Activated naive CD8-positive, alpha-beta T cell treated with anti-CD3 and anti-CD28 coated beads, Interleukin-2, amount 50 U/mL, for 16 hours (primary cell): ENCODE results near the gene CFHR3.
"Not testable (repeated sequence)": the region's sequence is repeated elsewhere in the genome, so short reads cannot be mapped to it uniquely, and the experiment has no call there.

Experiments used
- DNase-seq: peaks from one replicate; pipeline ENCODE4 v3.0.0-alpha.2; 2020; ENCODE audit warnings: low read depth, low spot score

The CFHR3 gene

DNA sequence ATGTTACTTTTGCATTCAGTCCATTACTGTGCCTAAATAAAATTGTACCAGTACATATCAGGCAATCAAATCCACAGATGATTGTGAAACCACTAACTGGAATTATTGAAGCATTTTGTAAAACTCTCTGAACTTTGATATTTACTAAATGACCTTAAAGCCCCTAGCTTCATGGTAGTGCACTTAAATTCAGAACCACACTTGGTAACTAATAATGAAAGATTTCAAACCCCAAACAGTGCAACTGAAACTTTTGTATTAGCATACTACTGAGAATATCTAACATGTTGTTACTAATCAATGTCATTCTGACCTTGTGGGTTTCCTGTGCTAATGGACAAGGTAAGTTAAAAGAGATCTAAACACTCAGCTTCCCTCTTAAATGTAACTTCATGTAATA lies at the start of gene CFHR3:
Gene CFHR3, plus strand, starts transcription at position 238 of the 400 bp plus-strand sequence. Its CDS starts 47 bp downstream, at position 285.
- DNase-seq = no peak

- no peak for DNase-seq
Observed at GRCh38 chr1:196732526-196732925, 42.1 kb upstream of the CFHR3 start.

DNA sequence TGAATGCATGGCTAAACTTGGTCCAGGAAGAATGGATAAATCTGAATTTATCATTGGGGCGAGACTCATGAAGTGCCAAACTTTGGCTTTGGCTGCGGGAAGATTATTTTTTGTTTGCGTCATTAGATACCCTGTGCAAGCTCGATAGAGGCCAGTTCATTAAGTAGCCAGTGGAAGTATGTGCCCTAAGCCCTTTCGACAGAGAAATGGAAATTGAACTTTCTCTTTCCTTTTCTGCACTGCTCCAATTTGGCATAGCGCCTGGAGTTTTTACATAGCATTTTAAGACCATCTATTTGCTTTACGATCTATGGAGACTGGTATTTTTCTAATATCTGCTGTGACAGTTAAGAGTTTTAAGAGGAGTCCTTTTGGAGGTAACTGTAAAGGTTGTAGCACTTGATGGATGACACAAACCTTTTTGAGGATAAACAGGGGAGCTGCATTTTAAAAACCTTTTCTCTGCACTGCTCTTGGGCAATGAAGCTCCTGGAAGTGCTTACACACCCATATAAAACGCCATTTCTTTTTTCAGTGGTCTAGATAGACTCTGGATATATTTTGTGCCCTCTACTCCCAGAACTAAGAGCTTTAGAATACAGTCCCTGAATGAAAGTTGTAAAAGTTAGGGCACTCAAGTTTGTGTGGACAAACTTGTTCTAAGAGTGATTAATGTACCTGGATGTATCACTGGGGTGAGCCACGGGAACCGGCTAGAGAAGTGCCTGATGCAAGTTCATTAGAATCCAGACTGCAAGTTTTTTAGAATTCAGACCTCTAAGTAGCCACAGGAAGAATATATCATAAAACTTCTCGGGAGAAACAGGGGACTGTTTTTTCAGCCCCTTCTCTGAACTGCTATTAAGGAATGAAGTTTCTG lies 41.3 kb upstream of the CFHR3 start:
- no peak for DNase-seq

GRCh38 chr1:196734006-196734405 lies 40.6 kb upstream of the CFHR3 start:
- no peak for DNase-seq

GRCh38 chr1:196734460-196734859 lies 40.2 kb upstream of the CFHR3 start:
- DNase-seq = no peak

- DNase-seq = no peak
Observed at GRCh38 chr1:196738730-196739129, 35.9 kb upstream of the CFHR3 start.

DNA sequence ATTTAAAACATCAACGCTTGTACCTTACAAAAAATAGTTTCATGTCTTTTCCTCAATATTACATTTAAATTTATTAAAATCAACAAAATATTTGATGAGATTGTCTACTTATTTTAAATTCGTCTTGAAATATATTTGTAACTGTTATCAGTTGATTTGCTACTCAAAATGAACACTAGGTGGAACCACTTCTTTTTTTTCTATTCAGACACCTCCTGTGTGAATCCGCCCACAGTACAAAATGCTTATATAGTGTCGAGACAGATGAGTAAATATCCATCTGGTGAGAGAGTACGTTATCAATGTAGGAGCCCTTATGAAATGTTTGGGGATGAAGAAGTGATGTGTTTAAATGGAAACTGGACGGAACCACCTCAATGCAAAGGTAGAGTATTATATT lies 31.4 kb upstream of the CFHR3 start:
- DNase-seq = not testable (repeated sequence)

GRCh38 chr1:196765019-196765740 lies 9.5 kb upstream of the CFHR3 start:
- DNase-seq = not testable (repeated sequence)

GRCh38 chr1:196769823-196770222 lies 4.8 kb upstream of the CFHR3 start:
- DNase-seq = not testable (repeated sequence)

DNA sequence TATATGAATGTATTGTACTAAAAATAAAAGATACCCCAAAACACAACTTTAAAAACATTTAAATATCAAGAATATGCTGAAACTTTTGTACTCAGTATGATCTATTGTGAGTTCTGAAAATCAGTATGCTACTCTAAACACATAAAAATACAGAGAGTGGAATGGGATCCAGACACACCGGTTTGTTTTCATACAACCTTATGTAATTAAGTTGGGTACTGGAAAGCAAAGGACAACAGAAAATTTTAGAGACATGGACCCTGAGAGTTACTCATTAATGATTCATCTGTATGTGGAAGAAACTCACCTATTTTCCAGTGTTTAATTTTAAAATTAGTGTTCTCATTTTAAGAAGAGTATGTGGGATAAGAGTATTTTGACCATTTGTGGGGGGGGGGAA lies 927 bp upstream of the CFHR3 start:
- no peak for DNase-seq

DNA sequence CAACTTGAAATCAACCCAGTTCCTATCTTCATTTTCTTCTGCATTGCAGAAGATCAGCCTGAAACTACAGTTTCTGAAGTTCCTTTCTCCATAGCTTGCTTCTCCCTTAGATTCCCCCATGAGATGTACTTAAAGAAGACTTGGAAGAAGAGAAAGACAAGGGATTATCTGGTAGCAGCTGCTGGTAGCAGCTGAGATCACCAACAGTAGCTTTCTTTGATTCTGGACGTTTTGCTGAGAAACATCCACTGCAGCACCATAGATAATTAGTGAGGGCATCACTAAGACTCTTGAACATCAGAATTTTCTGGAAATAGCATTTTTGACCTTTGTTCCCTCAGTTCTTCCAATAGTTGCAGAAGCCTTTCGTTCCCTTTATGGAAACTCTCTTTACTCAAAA lies 465 bp upstream of the CFHR3 start:
- no peak for DNase-seq

- DNase-seq = no peak
Observed at GRCh38 chr1:196777603-196778002, 3.0 kb downstream of the CFHR3 start.

DNA sequence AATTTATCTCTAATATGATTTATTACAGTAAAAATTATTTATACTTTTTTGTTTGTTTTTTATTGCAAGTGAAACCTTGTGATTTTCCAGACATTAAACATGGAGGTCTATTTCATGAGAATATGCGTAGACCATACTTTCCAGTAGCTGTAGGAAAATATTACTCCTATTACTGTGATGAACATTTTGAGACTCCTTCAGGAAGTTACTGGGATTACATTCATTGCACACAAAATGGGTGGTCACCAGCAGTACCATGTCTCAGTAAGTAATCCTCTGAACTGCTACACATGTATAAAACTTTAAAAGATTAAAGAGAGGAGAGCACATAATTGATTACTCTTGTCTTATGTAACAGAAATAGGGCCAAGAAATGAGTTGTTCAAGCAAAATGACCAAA lies 4.5 kb downstream of the CFHR3 start:
- DNase-seq = no peak

DNA sequence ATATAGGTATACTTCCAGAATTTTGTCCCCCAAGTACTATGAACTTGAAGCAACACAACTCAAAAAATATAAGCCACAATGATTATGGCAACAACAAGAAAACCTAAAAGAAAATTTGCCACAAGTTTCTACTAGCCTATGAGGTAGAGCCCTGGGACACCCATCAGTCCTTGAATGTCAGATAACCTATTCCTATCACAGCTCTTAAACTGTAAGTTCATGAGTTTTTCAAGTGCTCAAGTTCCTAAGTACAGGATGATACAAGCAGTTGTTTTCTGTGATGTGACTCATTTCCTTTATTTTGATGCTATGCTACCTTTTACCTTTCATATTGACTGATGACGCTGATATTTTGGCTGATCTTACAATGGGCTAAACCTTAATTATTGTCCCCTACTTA lies 16.6 kb downstream of the CFHR3 start:
- DNase-seq = not testable (repeated sequence)

DNA sequence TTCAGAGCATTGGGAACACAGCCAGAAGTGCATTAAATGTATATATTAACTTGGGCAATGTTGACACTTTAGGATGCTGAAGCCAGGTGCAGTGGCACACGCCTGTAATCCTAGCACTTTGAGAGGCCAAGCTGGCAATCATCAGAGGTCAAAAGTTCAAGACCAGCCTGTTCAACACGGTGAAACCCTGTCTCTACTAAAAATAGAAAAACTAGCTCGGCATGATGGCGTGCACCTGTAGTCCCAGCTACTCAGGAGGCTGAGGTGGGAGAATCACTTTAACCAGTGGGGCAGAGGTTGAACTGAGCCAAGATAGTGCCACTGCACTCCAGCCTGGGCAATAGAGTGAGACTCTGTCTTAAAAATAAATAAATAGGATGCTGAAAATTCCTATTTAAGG lies 19.5 kb downstream of the CFHR3 start:
- not testable (repeated sequence) for DNase-seq

- no peak for DNase-seq
Observed at GRCh38 chr1:196797891-196798290, 23.3 kb downstream of the CFHR3 start.

DNA sequence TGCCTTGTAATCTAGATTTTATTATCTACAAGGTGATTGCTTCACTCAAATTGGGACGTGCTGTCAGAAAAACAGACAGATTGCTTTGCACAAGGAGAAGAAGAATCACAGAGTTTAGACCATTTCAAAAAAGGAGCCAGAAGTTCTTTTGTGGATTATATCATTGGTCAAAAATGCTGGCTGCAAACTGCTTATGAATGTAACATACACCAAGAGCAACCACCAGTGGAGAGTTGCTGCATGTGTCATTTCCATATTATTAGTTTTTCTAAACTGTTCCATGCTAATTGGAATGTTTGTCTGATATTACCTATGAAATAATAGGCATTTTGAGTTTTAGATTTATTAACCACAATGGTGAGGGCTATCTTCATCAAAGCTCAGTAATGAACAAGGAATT lies 27.3 kb downstream of the CFHR3 start:
- not testable (repeated sequence) for DNase-seq

DNA sequence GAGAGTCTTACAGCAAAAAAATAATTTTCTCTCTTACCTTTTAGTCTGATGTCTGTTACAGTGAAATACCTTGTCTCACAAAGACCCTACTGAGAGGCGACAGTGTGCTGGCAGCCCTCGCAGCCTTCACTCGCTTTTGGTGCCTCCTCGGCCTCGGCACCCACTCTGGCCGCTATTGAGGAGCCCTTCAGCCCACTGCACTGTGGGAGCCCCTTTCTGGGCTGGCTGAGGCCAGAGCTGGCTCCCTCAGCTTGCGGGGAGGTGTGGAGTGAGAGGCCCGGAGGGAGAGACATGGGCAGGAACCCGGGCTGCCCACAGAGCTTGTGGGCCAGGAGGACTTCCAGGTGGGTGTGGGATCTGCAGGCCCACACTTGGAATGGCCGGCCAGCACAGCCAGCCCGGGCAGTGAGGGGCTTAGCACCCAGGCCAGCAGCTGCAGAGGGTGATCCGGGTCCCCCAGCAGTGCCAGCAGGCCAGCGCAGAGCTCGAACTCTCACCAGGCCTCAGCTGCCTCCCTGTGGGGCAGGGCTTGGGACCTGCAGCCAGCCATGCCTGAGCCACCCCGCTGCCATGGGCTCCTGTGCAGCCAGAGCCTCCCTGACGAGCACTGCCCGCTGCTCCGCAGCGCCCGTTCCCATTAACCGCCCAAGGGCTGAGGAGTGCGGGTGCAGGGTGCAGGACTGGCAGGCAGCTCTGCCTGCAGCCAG lies 34.0 kb downstream of the CFHR3 start:
- no peak for DNase-seq

GRCh38 chr1:196817442-196817841 lies 42.8 kb downstream of the CFHR3 start:
- DNase-seq = not testable (repeated sequence)

DNA sequence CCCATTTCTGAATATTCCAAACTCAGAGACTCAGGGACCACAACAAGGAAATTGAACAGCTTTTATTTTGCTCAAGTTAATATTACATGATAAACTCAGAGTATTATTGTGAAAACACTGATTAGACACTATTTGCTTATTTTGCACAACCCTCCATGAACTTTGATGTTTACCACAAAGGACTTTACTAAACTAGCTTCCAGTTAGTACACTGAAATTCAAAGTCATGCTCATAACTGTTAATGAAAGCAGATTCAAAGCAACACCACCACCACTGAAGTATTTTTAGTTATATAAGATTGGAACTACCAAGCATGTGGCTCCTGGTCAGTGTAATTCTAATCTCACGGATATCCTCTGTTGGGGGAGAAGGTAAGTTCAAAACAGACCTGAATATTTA lies 44.9 kb downstream of the CFHR3 start, which contains the start of gene CFHR1:
Gene CFHR1, plus strand, starts transcription at position 201 of the 400 bp plus-strand sequence. Its CDS starts 114 bp downstream, at position 315.
- not testable (repeated sequence) for DNase-seq

- not testable (repeated sequence) for DNase-seq
Observed at GRCh38 chr1:196827860-196828259, 53.2 kb downstream of the CFHR3 start.
